ENCODE measurements around the gene ATP9A. TPM values are rescaled to one million over a fixed set of nuclear protein-coding genes. Genes with fewer than 3 reads are reported as not detected.
A peak's percentile ranks its signal among the peaks of the same experiment; 100 is the strongest.
"Not testable (repeated sequence)": the region's sequence is repeated elsewhere in the genome, so short reads cannot be mapped to it uniquely, and the experiment has no call there.

The ATP9A gene
- total RNA-seq, 1 experiment from 2014 or later, result 7.3 TPM

GRCh38 chr20:51661609-51662178, 106.5 kb downstream of the ATP9A start:
- Mint-ChIP-seq H3K9me3 (ENCODE audit: unreplicated experiment) (no peaks in the 10 kb centered on the region), H3K4me3 (ENCODE audit: unreplicated experiment) (no peak overlapping the region), H3K4me1 (ENCODE audit: insufficient read depth, unreplicated experiment) (peaks cover 7% of the 10 kb centered on the region), H3K36me3 (ENCODE audit: insufficient read depth, unreplicated experiment) (no peaks in the 10 kb centered on the region), H3K27me3 (ENCODE audit: insufficient read depth, unreplicated experiment) (no peaks in the 10 kb centered on the region), H3K27ac (ENCODE audit: low read depth, unreplicated experiment) (no peak overlapping the region)
- ChIA-PET POLR2A (interaction anchor here (0.6 kb wide), 1 partner anchor 1496 kb away, joined by 4 read pairs; no protein-coding TSS in a partner anchor), CTCF (interaction anchor here (0.5 to 1.0 kb wide), 7 partner anchors 20 to 1881 kb away, joined by 3 to 5 read pairs (median 3); no protein-coding TSS in a partner anchor)
- intact Hi-C loops (cut with micrococcal nuclease), result no loop called here
- TF ChIP-seq, protein P1, sequence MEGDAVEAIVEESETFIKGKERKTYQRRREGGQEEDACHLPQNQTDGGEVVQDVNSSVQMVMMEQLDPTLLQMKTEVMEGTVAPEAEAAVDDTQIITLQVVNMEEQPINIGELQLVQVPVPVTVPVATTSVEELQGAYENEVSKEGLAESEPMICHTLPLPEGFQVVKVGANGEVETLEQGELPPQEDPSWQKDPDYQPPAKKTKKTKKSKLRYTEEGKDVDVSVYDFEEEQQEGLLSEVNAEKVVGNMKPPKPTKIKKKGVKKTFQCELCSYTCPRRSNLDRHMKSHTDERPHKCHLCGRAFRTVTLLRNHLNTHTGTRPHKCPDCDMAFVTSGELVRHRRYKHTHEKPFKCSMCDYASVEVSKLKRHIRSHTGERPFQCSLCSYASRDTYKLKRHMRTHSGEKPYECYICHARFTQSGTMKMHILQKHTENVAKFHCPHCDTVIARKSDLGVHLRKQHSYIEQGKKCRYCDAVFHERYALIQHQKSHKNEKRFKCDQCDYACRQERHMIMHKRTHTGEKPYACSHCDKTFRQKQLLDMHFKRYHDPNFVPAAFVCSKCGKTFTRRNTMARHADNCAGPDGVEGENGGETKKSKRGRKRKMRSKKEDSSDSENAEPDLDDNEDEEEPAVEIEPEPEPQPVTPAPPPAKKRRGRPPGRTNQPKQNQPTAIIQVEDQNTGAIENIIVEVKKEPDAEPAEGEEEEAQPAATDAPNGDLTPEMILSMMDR (IDR thresholded peaks at IDR 0.05; ENCODE audit: unreplicated experiment), result no peak
- peak; percentile 41 for DNase-seq (ENCODE audit: unreplicated experiment)
- BruUV-seq (replicated peaks), result no TSS peak

DNA sequence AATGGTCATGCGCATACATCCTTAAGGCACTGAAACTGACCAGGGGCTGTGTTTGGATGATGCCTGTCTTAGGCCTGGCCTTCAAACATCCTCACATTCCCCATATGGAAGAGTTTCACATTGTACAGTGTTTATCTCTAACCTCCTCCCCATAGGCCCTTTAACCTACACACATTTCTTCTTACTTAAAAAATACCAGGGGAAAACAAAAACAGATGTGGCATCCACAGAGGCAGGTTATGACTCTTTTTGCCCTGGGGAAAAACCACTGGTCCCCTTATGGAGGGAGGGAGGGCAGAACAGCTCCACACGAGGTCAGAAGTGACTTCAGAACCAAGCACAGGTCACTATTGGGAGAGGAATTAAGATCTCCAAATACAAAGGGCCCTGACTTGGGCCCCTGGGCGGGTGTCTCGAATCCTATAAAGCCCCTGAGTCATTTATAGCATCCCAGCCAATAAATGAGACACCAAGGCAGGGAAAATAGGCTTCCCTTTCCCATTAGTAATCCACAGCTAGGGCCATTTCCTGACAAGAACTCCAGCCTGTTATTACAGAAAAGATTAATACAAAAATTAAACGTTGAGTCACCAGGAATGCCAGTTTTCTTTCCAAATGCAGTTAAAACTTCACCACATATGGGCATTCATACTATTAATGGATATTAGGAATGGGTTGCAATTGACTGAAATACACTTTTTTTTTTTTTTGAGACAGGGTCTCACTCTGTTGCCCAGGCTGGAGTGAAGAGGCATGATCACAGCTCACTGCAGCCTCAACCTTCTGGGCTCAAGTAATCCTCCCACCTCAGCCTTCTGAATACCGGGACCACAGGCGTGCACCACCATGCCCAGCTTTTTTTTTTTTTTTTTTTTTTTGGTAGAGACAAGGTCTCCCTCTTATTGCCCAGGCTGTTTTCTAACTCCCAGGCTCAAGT, 107.2 kb downstream of the ATP9A start:
- Mint-ChIP-seq H3K27me3 (ENCODE audit: insufficient read depth, unreplicated experiment) (no peaks in the 10 kb centered on the region), H3K4me3 (ENCODE audit: unreplicated experiment) (no peak overlapping the region), H3K9me3 (ENCODE audit: unreplicated experiment) (no peaks in the 10 kb centered on the region), H3K27ac (ENCODE audit: low read depth, unreplicated experiment) (no peak overlapping the region), H3K4me1 (ENCODE audit: insufficient read depth, unreplicated experiment) (peaks cover 7% of the 10 kb centered on the region), H3K36me3 (ENCODE audit: insufficient read depth, unreplicated experiment) (no peaks in the 10 kb centered on the region)
- CTCF ChIA-PET, result interaction anchor here (0.6 to 1.3 kb wide), 5 partner anchors 19 to 357 kb away, joined by 3 to 5 read pairs (median 3); no protein-coding TSS in a partner anchor
- POLR2A ChIA-PET, result no interaction called here
- peak; percentile 23 for DNase-seq (ENCODE audit: unreplicated experiment)
- TF ChIP-seq, protein P1 (IDR thresholded peaks at IDR 0.05; ENCODE audit: unreplicated experiment), result no peak
- intact Hi-C loops (cut with micrococcal nuclease), result no loop called here
- no TSS peak for BruUV-seq (replicated peaks)

DNA sequence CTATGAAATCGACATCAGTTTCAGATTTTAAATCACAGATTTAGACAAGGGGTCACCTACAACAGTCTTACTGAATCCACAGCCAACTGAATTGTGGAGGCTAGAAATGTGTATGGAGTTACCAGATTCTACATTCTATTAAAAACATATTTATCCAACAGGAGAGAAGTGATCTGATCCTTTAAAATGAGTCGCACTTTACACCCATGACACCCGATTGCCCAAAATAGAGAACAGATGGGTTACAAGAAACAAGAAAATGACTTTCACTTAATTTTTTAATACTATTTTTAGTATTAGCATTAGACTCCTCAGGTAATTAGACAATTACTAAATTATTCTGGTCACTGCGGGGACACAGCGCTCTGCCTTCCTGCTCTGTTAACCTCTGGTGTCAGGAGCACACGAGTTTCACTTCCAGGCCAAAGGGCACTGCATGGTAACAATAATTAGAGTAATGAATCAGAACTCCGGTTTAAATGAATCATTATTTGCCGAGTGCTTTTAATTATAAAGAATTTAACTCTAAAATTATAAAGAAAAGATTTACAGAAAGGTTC, 108.6 kb downstream of the ATP9A start:
- ChIA-PET POLR2A (interaction anchor here (0.8 kb wide), 1 partner anchor 11 kb away, joined by 3 read pairs; no protein-coding TSS in a partner anchor), CTCF (no interaction called here)
- Mint-ChIP-seq H3K27me3 (ENCODE audit: insufficient read depth, unreplicated experiment) (no peaks in the 10 kb centered on the region), H3K36me3 (ENCODE audit: insufficient read depth, unreplicated experiment) (no peaks in the 10 kb centered on the region), H3K4me1 (ENCODE audit: insufficient read depth, unreplicated experiment) (peaks cover 7% of the 10 kb centered on the region), H3K9me3 (ENCODE audit: unreplicated experiment) (no peaks in the 10 kb centered on the region), H3K27ac (ENCODE audit: low read depth, unreplicated experiment) (no peak overlapping the region), H3K4me3 (ENCODE audit: unreplicated experiment) (no peak overlapping the region)
- TF ChIP-seq, protein P1 (IDR thresholded peaks at IDR 0.05; ENCODE audit: unreplicated experiment), result no peak
- DNase-seq (ENCODE audit: unreplicated experiment), result no peak
- intact Hi-C loops (cut with micrococcal nuclease), result no loop called here
- BruUV-seq (replicated peaks), result no TSS peak

DNA sequence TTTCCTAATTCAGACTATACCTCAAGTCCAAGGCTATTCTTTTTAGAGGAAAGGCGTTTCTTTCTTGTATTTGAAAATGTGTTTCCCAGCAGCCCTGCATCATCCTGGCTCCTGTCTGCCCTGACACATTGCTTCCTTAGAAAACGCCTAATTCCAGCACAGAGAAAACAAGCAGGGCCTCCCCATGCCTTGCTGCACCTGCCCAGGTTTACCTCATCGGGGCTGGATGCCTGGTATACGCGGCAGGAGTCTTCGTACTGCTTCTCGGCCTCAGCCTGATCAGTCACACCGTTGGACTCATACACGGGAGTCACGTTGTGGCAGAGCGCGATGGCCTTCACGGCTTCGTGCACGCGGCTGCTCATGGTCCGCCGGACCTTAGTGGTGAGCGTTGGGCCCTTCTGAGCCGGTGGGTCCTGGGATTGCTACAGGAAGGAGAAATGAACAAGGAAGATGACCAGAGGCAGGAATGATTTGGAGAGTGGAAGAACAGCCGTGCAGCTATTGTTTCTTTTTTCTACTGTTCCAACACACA, 111.4 kb downstream of the ATP9A start:
- Mint-ChIP-seq H3K4me1 (ENCODE audit: insufficient read depth, unreplicated experiment) (peaks cover 6% of the 10 kb centered on the region), H3K27me3 (ENCODE audit: insufficient read depth, unreplicated experiment) (no peaks in the 10 kb centered on the region), H3K36me3 (ENCODE audit: insufficient read depth, unreplicated experiment) (no peaks in the 10 kb centered on the region), H3K4me3 (ENCODE audit: unreplicated experiment) (no peak overlapping the region), H3K27ac (ENCODE audit: low read depth, unreplicated experiment) (no peak overlapping the region), H3K9me3 (ENCODE audit: unreplicated experiment) (no peaks in the 10 kb centered on the region)
- BruUV-seq (replicated peaks), result no TSS peak
- DNase-seq (ENCODE audit: unreplicated experiment), result no peak
- TF ChIP-seq, protein P1 (IDR thresholded peaks at IDR 0.05; ENCODE audit: unreplicated experiment), result no peak
- ChIA-PET CTCF (interaction anchor here (0.6 to 1.6 kb wide), 2 partner anchors 17 to 403 kb away, joined by 3 to 4 read pairs; no protein-coding TSS in a partner anchor), POLR2A (no interaction called here)
- intact Hi-C loops (cut with micrococcal nuclease), result no loop called here

- BruUV-seq (replicated peaks); H3K27ac Mint-ChIP-seq (ENCODE audit: low read depth, unreplicated experiment); H3K4me1 Mint-ChIP-seq (ENCODE audit: insufficient read depth, unreplicated experiment); H3K27me3 Mint-ChIP-seq (ENCODE audit: insufficient read depth, unreplicated experiment); DNase-seq (ENCODE audit: unreplicated experiment); H3K4me3 Mint-ChIP-seq (ENCODE audit: unreplicated experiment); H3K36me3 Mint-ChIP-seq (ENCODE audit: insufficient read depth, unreplicated experiment); CTCF ChIA-PET; intact Hi-C loops (cut with micrococcal nuclease); H3K9me3 Mint-ChIP-seq (ENCODE audit: unreplicated experiment): not testable (repeated sequence)
- POLR2A ChIA-PET, result interaction anchor here (0.7 kb wide), 1 partner anchor 676 kb away, joined by 3 read pairs; no protein-coding TSS in a partner anchor
These were observed 112.1 kb downstream of the ATP9A start for GRCh38 chr20:51656089-51656488.

Data from MCF 10A (cell line).